K562 (cell line): Measurements from ENCODE around the gene IL33. TPM values are rescaled to one million over a fixed set of nuclear protein-coding genes. Genes with fewer than 3 reads are reported as not detected.

Source experiments
- ATAC-seq: fragments of 200-7000 bp; cut with Tn5 transposase; 3 replicates; pipeline ENCODE4 v1.9.1; 2020; ENCODE audit warnings: moderate library complexity
- BruUV-seq: library from RNA; stranded (reverse); fragments of 400-500 nt; replicated peaks from 2 replicates; lab custom pipeline; 2021; lab: Mats Ljungman, UMichigan
- CTCF ChIA-PET: fragments of 300-600 bp; formaldehyde crosslinking; extraction: SDS; loops from one replicate; lab custom pipeline; 2021; ENCODE audit warnings: low intra/inter-chr PET ratio; lab: Yijun Ruan, JAX
- POLR2A ChIA-PET: fragments of 300-600, 350-650 bp; sonication (Branson Sonifier 250); formaldehyde crosslinking; extraction: SDS; loops from one replicate; lab custom pipeline; 2021; ENCODE audit warnings: antibody characterized with exemption, inconsistent platforms; lab: Yijun Ruan, JAX
- DNase-seq, 4 experiments: peaks; one replicate each; pipeline versions ENCODE4 v3.0.0 to v3.0.0-alpha.2; 2011 to 2018; ENCODE audit warnings: low spot score in 3 of 4, mixed read lengths in 3 of 4; ENCODE audit errors: extremely low read depth in 1 of 4
- FAIRE-seq: peaks from 2 replicates; lab custom pipeline; 2011; peaks lifted over from hg19 to GRCh38; lab: Jason Lieb, UNC
- H2AFZ ChIP-seq: 2 replicates; pipeline ENCODE4 v1.6.0; 2011; ENCODE audit warnings: low read depth, low read length, control low read depth, inconsistent platforms
- H3K27ac ChIP-seq: fragments of 200-600 bp; 3 replicates; pipeline ENCODE4 v1.8.0; 2011; ENCODE audit warnings: low read depth, mild to moderate bottlenecking, control low read depth, inconsistent platforms, low read length, moderate library complexity, mixed read lengths; ENCODE audit errors: extremely low read depth
- H3K27me3 ChIP-seq, 2 experiments: fragments of 300-600 bp in 1 of 2; 2 replicates in 1 of 2; 3 replicates in 1 of 2; pipeline versions ENCODE4 v1.6.0 to v1.8.0; 2011; ENCODE audit warnings: inconsistent platforms in 2 of 2, low read length in 2 of 2, mild to moderate bottlenecking in 1 of 2, mixed read lengths in 1 of 2, moderate library complexity in 1 of 2; ENCODE audit not compliant: control insufficient read depth in 2 of 2, insufficient read depth in 2 of 2
- H3K36me3 ChIP-seq: fragments of 300-600 bp; 3 replicates; pipeline ENCODE4 v1.8.0; 2011; ENCODE audit warnings: mild to moderate bottlenecking, low read length, inconsistent platforms; ENCODE audit not compliant: control insufficient read depth, insufficient read depth
- H3K4me1 ChIP-seq, 2 experiments: fragments of 200-600 bp in 1 of 2; replicated peaks in 1 of 2; 2 replicates in 1 of 2; 3 replicates in 1 of 2; pipeline versions ENCODE4 v1.5.1 to v1.8.0; 2011; ENCODE audit warnings: inconsistent platforms in 2 of 2, low read length in 2 of 2, mild to moderate bottlenecking in 1 of 2, mixed read lengths in 1 of 2, moderate library complexity in 1 of 2; ENCODE audit not compliant: control insufficient read depth in 2 of 2, insufficient read depth in 2 of 2
- H3K4me2 ChIP-seq: 2 replicates; pipeline ENCODE4 v1.6.1; 2011; ENCODE audit warnings: low read length, control low read depth, inconsistent platforms, mixed read lengths; ENCODE audit not compliant: insufficient read depth
- H3K4me3 ChIP-seq: fragments of 200-600 bp; sonication (generic), shearing (Covaris generic); 2 replicates; pipeline ENCODE4 v1.5.1; 2016; ENCODE audit warnings: control low read depth, inconsistent platforms
- H3K79me2 ChIP-seq: fragments of 200-600 bp; 3 replicates; pipeline ENCODE4 v1.8.0; 2011; ENCODE audit warnings: low read length, inconsistent platforms; ENCODE audit not compliant: control insufficient read depth, insufficient read depth
- H3K9ac ChIP-seq, 2 experiments: 2 replicates each; pipeline versions ENCODE4 v1.6.0 to v1.6.1; 2011; ENCODE audit warnings: low read depth in 2 of 2, low read length in 2 of 2, control low read depth in 1 of 2, inconsistent platforms in 1 of 2, mild to moderate bottlenecking in 1 of 2, mixed read lengths in 1 of 2; ENCODE audit not compliant: insufficient read depth in 1 of 2
- H3K9me1 ChIP-seq: one replicate; pipeline ENCODE4 v1.6.0; 2011; ENCODE audit warnings: inconsistent platforms, mild to moderate bottlenecking, low read length, moderate library complexity; ENCODE audit not compliant: control insufficient read depth, insufficient read depth
- H3K9me3 ChIP-seq: replicated peaks from 2 replicates; pipeline ENCODE4 v1.5.1; 2011; ENCODE audit warnings: low read depth, low read length, inconsistent platforms; ENCODE audit not compliant: control insufficient read depth, insufficient read depth
- H4K20me1 ChIP-seq: replicated peaks from 2 replicates; pipeline ENCODE4 v1.6.1; 2011; ENCODE audit warnings: low read length, inconsistent platforms, mixed read lengths; ENCODE audit not compliant: control insufficient read depth, insufficient read depth
- KAT7 ChIP-seq: sonication (generic); formaldehyde crosslinking; IDR thresholded peaks from 2 replicates; pipeline ENCODE4 v1.8.0; 2022; ENCODE audit warnings: missing genetic modification reagents, mild to moderate bottlenecking, borderline replicate concordance
- KLF1 ChIP-seq: fragments of 450-650 bp; IDR thresholded peaks from 2 replicates; pipeline ENCODE4 v1.6.1; 2016; ENCODE audit warnings: missing genetic modification characterization, missing compliant biosample characterization
- KLF16 ChIP-seq: IDR thresholded peaks from 2 replicates; pipeline ENCODE4 v1.6.1; 2016; ENCODE audit warnings: antibody characterized with exemption
- SMAD3 ChIP-seq: fragments of 450-650 bp; formaldehyde crosslinking; conservative IDR thresholded peaks from 2 replicates; pipeline ENCODE4 v1.4.0; 2020; ENCODE audit warnings: mild to moderate bottlenecking
- SRF ChIP-seq, 2 experiments: fragments of 250-450, 450-650 bp in 1 of 2; sonication (Bioruptor Pico) in 1 of 2; sonication (generic) in 1 of 2; formaldehyde crosslinking; IDR thresholded peaks; 2 replicates each; pipeline versions ENCODE4 v1.5.0 to v1.5.1; 2020 to 2022; ENCODE audit warnings: mild to moderate bottlenecking in 1 of 2, missing genetic modification reagents in 1 of 2
- ZNF197 ChIP-seq: fragments of 200-800 bp; sonication (Bioruptor generic); IDR thresholded peaks from 2 replicates; pipeline ENCODE4 v1.6.1; 2016; ENCODE audit warnings: low read depth, missing genetic modification characterization, missing compliant biosample characterization
- WGBS: fragments of 100-300 bp; shearing (Covaris generic); methylation state at CpG from one replicate; pipeline ENCODE4 v1.1.6; 2016; ENCODE audit warnings: low coverage, mixed read lengths; ENCODE audit not compliant: insufficient coverage; ENCODE audit errors: missing lambda C conversion rate; 5-methylcytosine and 5-hydroxymethylcytosine counted together
- in situ Hi-C: fragments of 300-500 bp; cut with MboI; formaldehyde crosslinking; loops from 4 replicates; pipeline ENCODE4 v1.15.0; 2018; ENCODE audit warnings: inconsistent platforms, mixed read lengths
- intact Hi-C: fragments of 100-400 bp; cut with micrococcal nuclease; formaldehyde crosslinking; loops from 2 replicates; pipeline ENCODE4 v1.14.2; 2022
- polyA plus RNA-seq, 8 experiments: library from polyadenylated mRNA; depleted of rRNA in 4 of 8; stranded (reverse) in 5 of 8; unstranded in 3 of 8; fragments of >200 nt; fragmentation: Nextera tagmentation in 2 of 8; fragmentation: Illumina TruSeq in 1 of 8; extraction: Ambion mirVana in 2 of 8; extraction: Trizol in 1 of 8; gene quantifications; 2 replicates each; pipeline versions ENCODE4 v1.2.1 to v1.2.3, GENCODE V29; 2011 to 2014; ENCODE audit warnings: inconsistent platforms in 1 of 8, missing spikeins in 1 of 8
- total RNA-seq, 7 experiments: library from RNA; depleted of rRNA in 6 of 7; stranded (reverse); fragments of >200 nt in 6 of 7; fragmentation: Illumina TruSeq in 2 of 7; extraction: Trizol in 2 of 7; gene quantifications; 2 replicates each; pipeline versions ENCODE4 v1.2.1 to v1.2.3, GENCODE V29; 2011 to 2021; ENCODE audit warnings: low replicate concordance in 1 of 7
- TF ChIP-seq, protein P1 (sequence below): fragments of 250-450 bp; sonication (Bioruptor Pico); IDR thresholded peaks from 2 replicates; pipeline ENCODE4 v1.4.0; 2020; ENCODE audit warnings: mild to moderate bottlenecking, moderate library complexity, borderline replicate concordance
- TF ChIP-seq, protein P2 (sequence below): IDR thresholded peaks from 3 replicates; pipeline ENCODE4 v1.6.1; 2011; ENCODE audit warnings: borderline replicate concordance, mild to moderate bottlenecking, moderate library complexity; ENCODE audit not compliant: insufficient read length; ENCODE audit errors: extremely low read depth
- TF ChIP-seq, protein P3 (sequence below): fragments of 450-650 bp; formaldehyde crosslinking; IDR thresholded peaks from 2 replicates; pipeline ENCODE4 v1.4.0; 2020; ENCODE audit warnings: mild to moderate bottlenecking, moderate library complexity
- TF ChIP-seq, protein P4 (sequence below): fragments of 150-350 bp; conservative IDR thresholded peaks from 2 replicates; pipeline ENCODE4 v1.6.1; 2014; ENCODE audit warnings: low read length

The IL33 gene
- total and polyA plus RNA-seq, 9 of the 15 experiments (the other 6 are each of a cell fraction or from before 2014, with no cell fraction given): not detected

DNA sequence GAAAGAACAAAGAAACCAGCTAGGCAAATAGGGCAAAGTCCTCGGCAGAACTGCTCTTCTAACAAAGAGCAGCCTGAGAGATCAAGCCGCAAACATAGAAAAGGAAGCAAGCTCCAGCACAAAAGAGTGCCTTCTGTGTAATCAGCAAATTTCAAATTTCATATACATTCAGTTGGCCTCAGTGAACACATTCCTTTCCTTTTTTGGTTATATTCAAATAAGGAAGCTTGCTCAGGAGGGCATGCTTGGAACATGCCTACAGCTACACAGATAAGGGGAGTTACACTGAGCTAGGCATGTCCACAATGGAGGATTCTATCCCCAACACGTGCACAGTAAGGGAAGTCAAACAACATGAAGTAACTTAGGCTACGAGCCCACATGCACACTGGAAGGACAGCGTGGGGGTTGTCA lies 23.4 kb downstream of the IL33 start:
- Histone ChIP-seq H3K4me3 (no peak overlapping the region), H3K9me3 (no peaks in the 10 kb centered on the region), H3K27me3 (no peaks in the 10 kb centered on the region), H3K27ac (no peak overlapping the region), H4K20me1 (no peaks in the 10 kb centered on the region), H3K4me1 (no peaks in the 10 kb centered on the region), H2AFZ (no peak overlapping the region), H3K9me1 (no peaks in the 10 kb centered on the region), H3K79me2 (no peaks in the 10 kb centered on the region), H3K36me3 (no peaks in the 10 kb centered on the region), H3K9ac (no peak overlapping the region), H3K4me2 (no peak overlapping the region)
- POLR2A ChIA-PET: no interaction called here
- BruUV-seq: no TSS peak
- ATAC-seq: no peak
- CTCF ChIA-PET: no interaction called here
- in situ Hi-C loops (no loop called here), intact Hi-C loops (no loop called here)
- DNase-seq: no peak
- no peak for FAIRE-seq
- WGBS: 3% methylated on average over 5 of the region's 5 CpGs
- TF ChIP-seq KAT7 (CRISPR knock-in tag): no peak
- TF ChIP-seq SMAD3: no peak
- no peak for TF ChIP-seq KLF16
- TF ChIP-seq, protein P1, sequence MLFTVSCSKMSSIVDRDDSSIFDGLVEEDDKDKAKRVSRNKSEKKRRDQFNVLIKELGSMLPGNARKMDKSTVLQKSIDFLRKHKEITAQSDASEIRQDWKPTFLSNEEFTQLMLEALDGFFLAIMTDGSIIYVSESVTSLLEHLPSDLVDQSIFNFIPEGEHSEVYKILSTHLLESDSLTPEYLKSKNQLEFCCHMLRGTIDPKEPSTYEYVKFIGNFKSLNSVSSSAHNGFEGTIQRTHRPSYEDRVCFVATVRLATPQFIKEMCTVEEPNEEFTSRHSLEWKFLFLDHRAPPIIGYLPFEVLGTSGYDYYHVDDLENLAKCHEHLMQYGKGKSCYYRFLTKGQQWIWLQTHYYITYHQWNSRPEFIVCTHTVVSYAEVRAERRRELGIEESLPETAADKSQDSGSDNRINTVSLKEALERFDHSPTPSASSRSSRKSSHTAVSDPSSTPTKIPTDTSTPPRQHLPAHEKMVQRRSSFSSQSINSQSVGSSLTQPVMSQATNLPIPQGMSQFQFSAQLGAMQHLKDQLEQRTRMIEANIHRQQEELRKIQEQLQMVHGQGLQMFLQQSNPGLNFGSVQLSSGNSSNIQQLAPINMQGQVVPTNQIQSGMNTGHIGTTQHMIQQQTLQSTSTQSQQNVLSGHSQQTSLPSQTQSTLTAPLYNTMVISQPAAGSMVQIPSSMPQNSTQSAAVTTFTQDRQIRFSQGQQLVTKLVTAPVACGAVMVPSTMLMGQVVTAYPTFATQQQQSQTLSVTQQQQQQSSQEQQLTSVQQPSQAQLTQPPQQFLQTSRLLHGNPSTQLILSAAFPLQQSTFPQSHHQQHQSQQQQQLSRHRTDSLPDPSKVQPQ (CRISPR knock-in tag): no peak
- no peak for TF ChIP-seq SRF (CRISPR knock-in tag; IDR thresholded peaks at IDR 0.05)
- TF ChIP-seq, protein P2, sequence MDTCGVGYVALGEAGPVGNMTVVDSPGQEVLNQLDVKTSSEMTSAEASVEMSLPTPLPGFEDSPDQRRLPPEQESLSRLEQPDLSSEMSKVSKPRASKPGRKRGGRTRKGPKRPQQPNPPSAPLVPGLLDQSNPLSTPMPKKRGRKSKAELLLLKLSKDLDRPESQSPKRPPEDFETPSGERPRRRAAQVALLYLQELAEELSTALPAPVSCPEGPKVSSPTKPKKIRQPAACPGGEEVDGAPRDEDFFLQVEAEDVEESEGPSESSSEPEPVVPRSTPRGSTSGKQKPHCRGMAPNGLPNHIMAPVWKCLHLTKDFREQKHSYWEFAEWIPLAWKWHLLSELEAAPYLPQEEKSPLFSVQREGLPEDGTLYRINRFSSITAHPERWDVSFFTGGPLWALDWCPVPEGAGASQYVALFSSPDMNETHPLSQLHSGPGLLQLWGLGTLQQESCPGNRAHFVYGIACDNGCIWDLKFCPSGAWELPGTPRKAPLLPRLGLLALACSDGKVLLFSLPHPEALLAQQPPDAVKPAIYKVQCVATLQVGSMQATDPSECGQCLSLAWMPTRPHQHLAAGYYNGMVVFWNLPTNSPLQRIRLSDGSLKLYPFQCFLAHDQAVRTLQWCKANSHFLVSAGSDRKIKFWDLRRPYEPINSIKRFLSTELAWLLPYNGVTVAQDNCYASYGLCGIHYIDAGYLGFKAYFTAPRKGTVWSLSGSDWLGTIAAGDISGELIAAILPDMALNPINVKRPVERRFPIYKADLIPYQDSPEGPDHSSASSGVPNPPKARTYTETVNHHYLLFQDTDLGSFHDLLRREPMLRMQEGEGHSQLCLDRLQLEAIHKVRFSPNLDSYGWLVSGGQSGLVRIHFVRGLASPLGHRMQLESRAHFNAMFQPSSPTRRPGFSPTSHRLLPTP: no peak
- no peak for TF ChIP-seq KLF1
- TF ChIP-seq, protein P3, sequence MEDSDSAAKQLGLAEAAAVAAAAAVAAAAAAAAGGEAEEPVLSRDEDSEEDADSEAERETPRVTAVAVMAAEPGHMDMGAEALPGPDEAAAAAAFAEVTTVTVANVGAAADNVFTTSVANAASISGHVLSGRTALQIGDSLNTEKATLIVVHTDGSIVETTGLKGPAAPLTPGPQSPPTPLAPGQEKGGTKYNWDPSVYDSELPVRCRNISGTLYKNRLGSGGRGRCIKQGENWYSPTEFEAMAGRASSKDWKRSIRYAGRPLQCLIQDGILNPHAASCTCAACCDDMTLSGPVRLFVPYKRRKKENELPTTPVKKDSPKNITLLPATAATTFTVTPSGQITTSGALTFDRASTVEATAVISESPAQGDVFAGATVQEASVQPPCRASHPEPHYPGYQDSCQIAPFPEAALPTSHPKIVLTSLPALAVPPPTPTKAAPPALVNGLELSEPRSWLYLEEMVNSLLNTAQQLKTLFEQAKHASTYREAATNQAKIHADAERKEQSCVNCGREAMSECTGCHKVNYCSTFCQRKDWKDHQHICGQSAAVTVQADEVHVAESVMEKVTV: no peak
- no peak for TF ChIP-seq ZNF197 (CRISPR knock-in tag)
- TF ChIP-seq, protein P4, sequence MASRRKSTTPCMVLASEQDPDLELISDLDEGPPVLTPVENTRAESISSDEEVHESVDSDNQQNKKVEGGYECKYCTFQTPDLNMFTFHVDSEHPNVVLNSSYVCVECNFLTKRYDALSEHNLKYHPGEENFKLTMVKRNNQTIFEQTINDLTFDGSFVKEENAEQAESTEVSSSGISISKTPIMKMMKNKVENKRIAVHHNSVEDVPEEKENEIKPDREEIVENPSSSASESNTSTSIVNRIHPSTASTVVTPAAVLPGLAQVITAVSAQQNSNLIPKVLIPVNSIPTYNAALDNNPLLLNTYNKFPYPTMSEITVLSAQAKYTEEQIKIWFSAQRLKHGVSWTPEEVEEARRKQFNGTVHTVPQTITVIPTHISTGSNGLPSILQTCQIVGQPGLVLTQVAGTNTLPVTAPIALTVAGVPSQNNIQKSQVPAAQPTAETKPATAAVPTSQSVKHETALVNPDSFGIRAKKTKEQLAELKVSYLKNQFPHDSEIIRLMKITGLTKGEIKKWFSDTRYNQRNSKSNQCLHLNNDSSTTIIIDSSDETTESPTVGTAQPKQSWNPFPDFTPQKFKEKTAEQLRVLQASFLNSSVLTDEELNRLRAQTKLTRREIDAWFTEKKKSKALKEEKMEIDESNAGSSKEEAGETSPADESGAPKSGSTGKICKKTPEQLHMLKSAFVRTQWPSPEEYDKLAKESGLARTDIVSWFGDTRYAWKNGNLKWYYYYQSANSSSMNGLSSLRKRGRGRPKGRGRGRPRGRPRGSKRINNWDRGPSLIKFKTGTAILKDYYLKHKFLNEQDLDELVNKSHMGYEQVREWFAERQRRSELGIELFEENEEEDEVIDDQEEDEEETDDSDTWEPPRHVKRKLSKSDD: no peak
